Keratinocyte (primary cell): ENCODE measurements around the gene NR2C1.

Experiments
- EZH2 ChIP-seq: IDR thresholded peaks from one replicate; pipeline ENCODE4 v1.6.1; 2012; ENCODE audit warnings: inconsistent platforms, mild to moderate bottlenecking, low read length, moderate library complexity
- TF ChIP-seq, protein P1 (sequence below), 3 experiments: IDR thresholded peaks in 1 of 3; conservative IDR thresholded peaks in 1 of 3; optimal IDR thresholded peaks in 1 of 3; 2 replicates in 2 of 3; 3 replicates in 1 of 3; pipeline versions ENCODE3 to v1.5.1; 2011; ENCODE audit warnings: low read length in 3 of 3, mild to moderate bottlenecking in 3 of 3, moderate library complexity in 2 of 3, control low read depth in 1 of 3, inconsistent platforms in 1 of 3; ENCODE audit not compliant: insufficient read depth in 2 of 3; ENCODE audit errors: extremely low read depth in 1 of 3

DNA sequence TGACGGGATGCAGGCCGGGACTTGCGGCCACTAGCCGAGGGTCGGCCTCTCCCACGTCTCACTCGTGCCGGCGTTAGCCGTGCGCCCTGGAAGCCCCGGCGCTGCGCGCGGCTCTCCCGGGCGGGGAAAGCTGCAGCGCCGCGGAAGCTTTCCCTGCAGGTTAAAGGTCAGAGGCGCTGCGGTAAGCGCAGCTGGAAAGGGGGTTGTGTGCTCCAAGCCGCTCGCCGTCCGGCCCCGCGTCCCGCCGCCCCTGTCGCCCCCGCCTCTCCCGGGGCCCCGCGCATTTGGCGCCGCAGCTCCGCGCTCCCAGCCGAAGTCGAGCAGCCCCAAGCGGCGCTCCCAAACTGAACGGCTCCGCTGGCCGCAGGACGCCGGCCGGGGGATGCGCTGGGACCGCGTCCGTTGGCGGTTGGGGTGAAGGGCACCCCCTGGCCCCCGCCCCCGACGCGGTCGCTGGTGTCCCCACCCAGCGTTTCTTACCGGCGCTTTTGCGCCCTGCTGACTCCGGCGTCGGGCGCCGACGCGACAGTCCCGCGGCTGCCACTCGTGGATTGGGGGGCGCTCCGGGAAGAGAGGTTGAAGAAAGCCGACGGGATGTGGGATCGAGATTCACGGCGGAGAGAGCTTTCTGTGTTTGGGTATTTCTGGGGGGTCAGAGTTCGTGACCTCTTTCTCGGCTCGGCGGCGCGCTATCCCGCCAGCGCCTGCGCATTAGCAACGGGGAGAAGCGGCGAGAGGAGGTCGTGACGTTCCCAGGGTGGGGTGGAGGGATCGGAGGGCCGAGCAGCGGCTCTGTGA is at the start of gene NR2C1:
- TF ChIP-seq EZH2 = no peak
- TF ChIP-seq, protein P1, sequence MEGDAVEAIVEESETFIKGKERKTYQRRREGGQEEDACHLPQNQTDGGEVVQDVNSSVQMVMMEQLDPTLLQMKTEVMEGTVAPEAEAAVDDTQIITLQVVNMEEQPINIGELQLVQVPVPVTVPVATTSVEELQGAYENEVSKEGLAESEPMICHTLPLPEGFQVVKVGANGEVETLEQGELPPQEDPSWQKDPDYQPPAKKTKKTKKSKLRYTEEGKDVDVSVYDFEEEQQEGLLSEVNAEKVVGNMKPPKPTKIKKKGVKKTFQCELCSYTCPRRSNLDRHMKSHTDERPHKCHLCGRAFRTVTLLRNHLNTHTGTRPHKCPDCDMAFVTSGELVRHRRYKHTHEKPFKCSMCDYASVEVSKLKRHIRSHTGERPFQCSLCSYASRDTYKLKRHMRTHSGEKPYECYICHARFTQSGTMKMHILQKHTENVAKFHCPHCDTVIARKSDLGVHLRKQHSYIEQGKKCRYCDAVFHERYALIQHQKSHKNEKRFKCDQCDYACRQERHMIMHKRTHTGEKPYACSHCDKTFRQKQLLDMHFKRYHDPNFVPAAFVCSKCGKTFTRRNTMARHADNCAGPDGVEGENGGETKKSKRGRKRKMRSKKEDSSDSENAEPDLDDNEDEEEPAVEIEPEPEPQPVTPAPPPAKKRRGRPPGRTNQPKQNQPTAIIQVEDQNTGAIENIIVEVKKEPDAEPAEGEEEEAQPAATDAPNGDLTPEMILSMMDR (optimal IDR thresholded peaks at IDR 0.05 in 1 of 3, IDR thresholded peaks at IDR 0.05 in 1 of 3, conservative IDR thresholded peaks at IDR 0.05 in 1 of 3; ENCODE audit: extremely low read depth in 1 of 3, insufficient read depth in 2 of 3, low read length in 3 of 3) = no peak
